ENCODE results near the gene ISOC2.
A peak's percentile ranks its signal among the peaks of the same experiment; 100 is the strongest.

The ISOC2 gene

GRCh38 chr19:55489711-55490477, 28.5 kb upstream of the ISOC2 start:
- DNase-seq (ENCODE audit: low read depth in 2 of 2): no peak

- DNase-seq (ENCODE audit: low read depth in 2 of 2): no peak
These were observed 27.7 kb upstream of the ISOC2 start for GRCh38 chr19:55488986-55489710.

- no peak for DNase-seq (ENCODE audit: low read depth in 2 of 2)
These were observed 26.7 kb upstream of the ISOC2 start, which contains the start of gene SSC5D for GRCh38 chr19:55487924-55488687. Gene SSC5D, plus strand, starts transcription at chr19:55488436. Its CDS starts 154 bp downstream, at chr19:55488590.

- DNase-seq (ENCODE audit: low read depth in 2 of 2): peak; percentile 47 to 58
These were observed 25.8 kb upstream of the ISOC2 start for GRCh38 chr19:55486971-55487923.

- DNase-seq (ENCODE audit: low read depth in 2 of 2): no peak
These were observed 24.9 kb upstream of the ISOC2 start for GRCh38 chr19:55486043-55486970.

- no peak for DNase-seq (ENCODE audit: low read depth in 2 of 2)
These were observed 24.1 kb upstream of the ISOC2 start for GRCh38 chr19:55485439-55486011.

GRCh38 chr19:55484593-55485438, 23.4 kb upstream of the ISOC2 start, which contains the start of gene NAT14:
Gene NAT14, plus strand, starts transcription at chr19:55485188. Its CDS starts 521 bp downstream, at chr19:55485709.
- peak in 1 of 2 donors; percentile 46 for DNase-seq (ENCODE audit: low read depth in 2 of 2)

GRCh38 chr19:55483706-55484592, 22.5 kb upstream of the ISOC2 start:
- no peak for DNase-seq (ENCODE audit: low read depth in 2 of 2)

- no peak for DNase-seq (ENCODE audit: low read depth in 2 of 2)
These were observed 21.7 kb upstream of the ISOC2 start for GRCh38 chr19:55482967-55483705.

- no peak for DNase-seq (ENCODE audit: low read depth in 2 of 2)
These were observed 20.9 kb upstream of the ISOC2 start for GRCh38 chr19:55482156-55482961.

- DNase-seq (ENCODE audit: low read depth in 2 of 2): no peak
These were observed 20.3 kb upstream of the ISOC2 start for GRCh38 chr19:55481794-55482155.

GRCh38 chr19:55481148-55481793, 19.8 kb upstream of the ISOC2 start:
- DNase-seq (ENCODE audit: low read depth in 2 of 2): no peak

GRCh38 chr19:55479451-55480230, 18.2 kb upstream of the ISOC2 start:
- no peak for DNase-seq (ENCODE audit: low read depth in 2 of 2)

GRCh38 chr19:55479045-55479444, 17.6 kb upstream of the ISOC2 start:
- no peak for DNase-seq (ENCODE audit: low read depth in 2 of 2)

- DNase-seq (ENCODE audit: low read depth in 2 of 2): no peak
These were observed 16.9 kb upstream of the ISOC2 start for GRCh38 chr19:55478364-55478763.

All from stimulated activated CD4-positive, alpha-beta T cell treated with anti-CD3 and anti-CD28 coated beads, Interleukin-15, amount 100 ng/mL, for 48 hours (primary cell).